PFSK-1 (cell line): ENCODE measurements around the gene CD96.

Source experiments
- POLR2AphosphoS5 ChIP-seq: IDR thresholded peaks from 2 replicates; pipeline ENCODE4 v1.6.1; 2012; ENCODE audit warnings: low read depth, mild to moderate bottlenecking, control low read depth, low read length, moderate library complexity
- SIN3A ChIP-seq: IDR thresholded peaks from 2 replicates; pipeline ENCODE4 v1.6.1; 2012; ENCODE audit warnings: mild to moderate bottlenecking, low read length, moderate library complexity, borderline replicate concordance; ENCODE audit not compliant: insufficient read depth
- TAF1 ChIP-seq: IDR thresholded peaks from 2 replicates; pipeline ENCODE4 v1.6.1; 2012; ENCODE audit warnings: low read length, control low read depth, borderline replicate concordance; ENCODE audit not compliant: insufficient read depth

- TF ChIP-seq POLR2AphosphoS5: no peak
- TF ChIP-seq TAF1: no peak
- TF ChIP-seq SIN3A: no peak
Measured at GRCh38 chr3:111571282-111571681, 29.3 kb downstream of the CD96 start.
